Spleen (tissue), 7 donors: ENCODE measurements around the gene FAM13B.

Experiments used
- POLR2A ChIP-seq, 3 donors: fragments of 450-650 bp; IDR thresholded peaks; one replicate each; pipeline ENCODE4 v1.5.1; 2017; ENCODE audit warnings: antibody characterized with exemption in 3 of 3, mild to moderate bottlenecking in 1 of 3
- TF ChIP-seq, protein P1 (sequence below), 11 experiments: fragments of 200-600 bp in 7 of 11; fragments of 450-650 bp in 4 of 11; sonication (generic) in 4 of 11; IDR thresholded peaks in 8 of 11; conservative IDR thresholded peaks in 3 of 11; 1 replicate in 7 of 11; 2 replicates in 4 of 11; pipeline versions ENCODE4 v1.4.0 to v1.8.0; 2016 to 2021; ENCODE audit warnings: antibody characterized with exemption in 11 of 11, inconsistent platforms in 4 of 11, mild to moderate bottlenecking in 1 of 11
- donor health status: DM: no; HTN: no; CAD: no; lungs with moderate emphysema.
- donor health status: DM: no; HTN: no; CAD: no.
- donor health status: DM: no; HTN: no; CAD: no.

DNA sequence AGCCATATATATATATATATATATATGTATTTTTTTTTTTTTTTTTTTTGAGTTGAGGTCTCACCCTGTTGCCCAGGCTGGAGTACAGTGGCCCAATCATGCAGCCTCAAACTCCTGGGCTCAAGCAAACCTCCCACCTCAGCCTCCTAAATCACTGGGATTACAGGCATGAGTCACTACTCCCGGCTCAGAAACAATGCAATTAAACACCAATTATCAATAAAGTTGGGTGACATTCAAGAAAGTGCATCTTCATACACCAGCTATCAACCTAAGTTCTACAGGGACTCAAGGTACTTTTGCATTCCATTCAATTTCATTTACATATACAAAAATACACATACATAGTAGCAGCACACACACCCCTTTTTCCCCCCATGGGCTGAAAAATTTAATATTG, 7.6 kb downstream of the FAM13B start:
- TF ChIP-seq, protein P1, sequence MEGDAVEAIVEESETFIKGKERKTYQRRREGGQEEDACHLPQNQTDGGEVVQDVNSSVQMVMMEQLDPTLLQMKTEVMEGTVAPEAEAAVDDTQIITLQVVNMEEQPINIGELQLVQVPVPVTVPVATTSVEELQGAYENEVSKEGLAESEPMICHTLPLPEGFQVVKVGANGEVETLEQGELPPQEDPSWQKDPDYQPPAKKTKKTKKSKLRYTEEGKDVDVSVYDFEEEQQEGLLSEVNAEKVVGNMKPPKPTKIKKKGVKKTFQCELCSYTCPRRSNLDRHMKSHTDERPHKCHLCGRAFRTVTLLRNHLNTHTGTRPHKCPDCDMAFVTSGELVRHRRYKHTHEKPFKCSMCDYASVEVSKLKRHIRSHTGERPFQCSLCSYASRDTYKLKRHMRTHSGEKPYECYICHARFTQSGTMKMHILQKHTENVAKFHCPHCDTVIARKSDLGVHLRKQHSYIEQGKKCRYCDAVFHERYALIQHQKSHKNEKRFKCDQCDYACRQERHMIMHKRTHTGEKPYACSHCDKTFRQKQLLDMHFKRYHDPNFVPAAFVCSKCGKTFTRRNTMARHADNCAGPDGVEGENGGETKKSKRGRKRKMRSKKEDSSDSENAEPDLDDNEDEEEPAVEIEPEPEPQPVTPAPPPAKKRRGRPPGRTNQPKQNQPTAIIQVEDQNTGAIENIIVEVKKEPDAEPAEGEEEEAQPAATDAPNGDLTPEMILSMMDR (IDR thresholded peaks at IDR 0.05 in 8 of 11, conservative IDR thresholded peaks at IDR 0.05 in 3 of 11): no peak
- TF ChIP-seq POLR2A (IDR thresholded peaks at IDR 0.05): no peak
